Fibroblast of lung (primary cell): ENCODE data around the gene ATP4A. TPM values are rescaled to one million over a fixed set of nuclear protein-coding genes. Genes with fewer than 3 reads are reported as not detected.
A peak's percentile ranks its signal among the peaks of the same experiment; 100 is the strongest.

Experiments
- DNase-seq, 2 donors: peaks; one replicate each; pipeline versions ENCODE4 v3.0.0 to v3.0.0-alpha.2; 2010; ENCODE audit warnings: low read depth in 2 of 2
- H2AFZ ChIP-seq: 2 replicates; pipeline ENCODE4 v1.5.1; 2012; ENCODE audit warnings: low read length, control low read depth, inconsistent platforms
- H3K27ac ChIP-seq: 2 replicates; pipeline ENCODE4 v1.5.1; 2011; ENCODE audit warnings: low read length, control low read depth; ENCODE audit not compliant: insufficient read depth
- H3K27me3 ChIP-seq: 2 replicates; pipeline ENCODE4 v1.5.1; 2011; ENCODE audit warnings: mild to moderate bottlenecking, low read length; ENCODE audit not compliant: control insufficient read depth, insufficient read depth
- H3K36me3 ChIP-seq: 2 replicates; pipeline ENCODE4 v1.5.1; 2011; ENCODE audit warnings: low read length; ENCODE audit not compliant: control insufficient read depth, insufficient read depth
- H3K4me1 ChIP-seq: 2 replicates; pipeline ENCODE4 v1.5.1; 2011; ENCODE audit warnings: low read length; ENCODE audit not compliant: control insufficient read depth, insufficient read depth; ENCODE audit errors: extremely low read depth
- H3K4me2 ChIP-seq: 2 replicates; pipeline ENCODE4 v1.5.1; 2011; ENCODE audit warnings: low read length, control low read depth; ENCODE audit not compliant: insufficient read depth; ENCODE audit errors: extremely low read depth
- H3K4me3 ChIP-seq, 4 experiments: fragments of 200-600 bp in 1 of 4; sonication (generic) in 1 of 4; replicated peaks in 1 of 4; 2 replicates each; pipeline ENCODE4 v1.5.1; 2011 to 2016; ENCODE audit warnings: low read length in 4 of 4, low read depth in 3 of 4, mild to moderate bottlenecking in 3 of 4, control low read depth in 2 of 4, inconsistent platforms in 1 of 4, mixed read lengths in 1 of 4; ENCODE audit not compliant: insufficient read depth in 1 of 4; ENCODE audit errors: control extremely low read depth in 1 of 4
- H3K79me2 ChIP-seq: 2 replicates; pipeline ENCODE4 v1.5.1; 2012; ENCODE audit warnings: mild to moderate bottlenecking, low read length, inconsistent platforms; ENCODE audit not compliant: control insufficient read depth, insufficient read depth
- H3K9ac ChIP-seq: 2 replicates; pipeline ENCODE4 v1.5.1; 2011; ENCODE audit warnings: mild to moderate bottlenecking, low read length, control low read depth; ENCODE audit not compliant: insufficient read depth
- H3K9me3 ChIP-seq: 2 replicates; pipeline ENCODE4 v1.5.1; 2012; ENCODE audit warnings: low read depth, low read length; ENCODE audit not compliant: control insufficient read depth, insufficient read depth
- H4K20me1 ChIP-seq: 2 replicates; pipeline ENCODE4 v1.5.1; 2011; ENCODE audit warnings: low read length; ENCODE audit not compliant: control insufficient read depth, insufficient read depth; ENCODE audit errors: extremely low read depth
- CTCF ChIP-seq, 2 donors: IDR thresholded peaks in 1 of 2; conservative IDR thresholded peaks in 1 of 2; 1 replicate in 1 of 2; 2 replicates in 1 of 2; pipeline ENCODE4 v1.5.1; 2011 to 2012; ENCODE audit warnings: low read length in 2 of 2, control low read depth in 1 of 2, inconsistent platforms in 1 of 2, low read depth in 1 of 2, mild to moderate bottlenecking in 1 of 2
- EZH2 ChIP-seq: IDR thresholded peaks from 2 replicates; pipeline ENCODE4 v1.5.1; 2012; ENCODE audit warnings: low read length, control low read depth, mild to moderate bottlenecking; ENCODE audit errors: missing control alignments
- polyA plus RNA-seq, 2 donors: library from polyadenylated mRNA; depleted of rRNA in 1 of 2; stranded (reverse) in 1 of 2; unstranded in 1 of 2; fragments of >200 nt; gene quantifications; 2 replicates each; pipeline ENCODE4 v1.2.1, GENCODE V29; 2011 to 2012; ENCODE audit warnings: missing spikeins in 1 of 2
- total RNA-seq: library from RNA; depleted of rRNA; stranded (reverse); fragments of >200 nt; gene quantifications from 2 replicates; pipeline ENCODE4 v1.2.1, GENCODE V29; 2014

The ATP4A gene
- total and polyA plus RNA-seq, 2 donors (not counting 1 experiment from before 2014, with no cell fraction given) = not detected

- Histone ChIP-seq H3K27me3 (peaks cover 17% of the 10 kb centered on the region), H3K4me2 (no peak overlapping the region)
- no peak for DNase-seq
These were observed 60.7 kb downstream of the ATP4A start for GRCh38 chr19:35502751-35503150.

GRCh38 chr19:35501684-35502083, 61.8 kb downstream of the ATP4A start:
- Histone ChIP-seq H3K4me3 (no peak overlapping the region), H4K20me1 (no peaks in the 10 kb centered on the region), H3K9ac (no peak overlapping the region), H3K4me1 (no peaks in the 10 kb centered on the region), H3K27ac (no peak overlapping the region), H3K4me2 (no peak overlapping the region), H3K79me2 (no peaks in the 10 kb centered on the region), H3K9me3 (no peaks in the 10 kb centered on the region), H3K27me3 (peaks cover 11% of the 10 kb centered on the region), H2AFZ (no peak overlapping the region), H3K36me3 (no peaks in the 10 kb centered on the region)
- TF ChIP-seq EZH2 (no peak), CTCF (conservative IDR thresholded peaks at IDR 0.05 in 1 of 2, IDR thresholded peaks at IDR 0.05 in 1 of 2; ENCODE audit: low read depth in 1 of 2, low read length in 2 of 2) (no peak)
- DNase-seq = peak in 1 of 2 donors; percentile 9

More at GRCh38 chr19:35502751-35503150, 60.7 kb downstream of the ATP4A start:
- Histone ChIP-seq H2AFZ (no peak overlapping the region), H3K9ac (no peak overlapping the region), H3K79me2 (no peaks in the 10 kb centered on the region), H3K36me3 (no peaks in the 10 kb centered on the region), H3K27ac (no peak overlapping the region), H3K4me3 (no peak overlapping the region), H4K20me1 (no peaks in the 10 kb centered on the region), H3K9me3 (no peaks in the 10 kb centered on the region), H3K4me1 (no peaks in the 10 kb centered on the region)
- TF ChIP-seq CTCF (conservative IDR thresholded peaks at IDR 0.05 in 1 of 2, IDR thresholded peaks at IDR 0.05 in 1 of 2; ENCODE audit: low read depth in 1 of 2, low read length in 2 of 2) (no peak), EZH2 (no peak)

- H3K36me3 ChIP-seq = no peaks in the 10 kb centered on the region
- no peaks in the 10 kb centered on the region for H3K79me2 ChIP-seq
- no peak for DNase-seq
- H2AFZ ChIP-seq = no peak overlapping the region
- no peak overlapping the region for H3K4me3 ChIP-seq
- peaks cover 8% of the 10 kb centered on the region for H3K27me3 ChIP-seq
- TF ChIP-seq CTCF (conservative IDR thresholded peaks at IDR 0.05 in 1 of 2, IDR thresholded peaks at IDR 0.05 in 1 of 2; ENCODE audit: low read depth in 1 of 2, low read length in 2 of 2) = no peak
- no peak for TF ChIP-seq EZH2
- H3K27ac ChIP-seq = no peak overlapping the region
- no peaks in the 10 kb centered on the region for H3K9me3 ChIP-seq
- H3K9ac ChIP-seq = no peak overlapping the region
- no peaks in the 10 kb centered on the region for H3K4me1 ChIP-seq
- H4K20me1 ChIP-seq = no peaks in the 10 kb centered on the region
- no peak overlapping the region for H3K4me2 ChIP-seq
These were observed 62.8 kb downstream of the ATP4A start for GRCh38 chr19:35500611-35501010.

Other genes with a start within 250 kb of the ATP4A start
- gene CD22, start 234.5 kb downstream of the ATP4A start, total RNA-seq = 1.2 TPM in 1 of 2 replicates, not detected in the other
- 0.15 and 0.95 TPM in 2 replicates for gene CD22, start 234.5 kb downstream of the ATP4A start, polyA plus RNA-seq
- not detected in 2 replicates for gene FFAR1, start 215.8 kb downstream of the ATP4A start, total RNA-seq
- not detected in 2 replicates for gene FFAR1, start 215.8 kb downstream of the ATP4A start, polyA plus RNA-seq
- not detected in 2 replicates for gene FFAR3, start 205.2 kb downstream of the ATP4A start, total RNA-seq
- not detected in 2 replicates for gene FFAR3, start 205.2 kb downstream of the ATP4A start, polyA plus RNA-seq
- not detected in 2 replicates for gene GPR42, start 192.6 kb downstream of the ATP4A start, total RNA-seq
- gene GPR42, start 192.6 kb downstream of the ATP4A start, polyA plus RNA-seq = not detected in 2 replicates
- gene FFAR2, start 115.4 kb downstream of the ATP4A start, total RNA-seq = not detected in 2 replicates
- gene FFAR2, start 115.4 kb downstream of the ATP4A start, polyA plus RNA-seq = not detected in 2 replicates
- not detected in 2 replicates for gene KRTDAP, start 73.2 kb downstream of the ATP4A start, total RNA-seq
- gene KRTDAP, start 73.2 kb downstream of the ATP4A start, polyA plus RNA-seq = not detected in 2 replicates
- 14.2 and 29.3 TPM in 2 replicates for gene DMKN, start 50.0 kb downstream of the ATP4A start, total RNA-seq
- 2.1 and 2.8 TPM in 2 replicates for gene DMKN, start 50.0 kb downstream of the ATP4A start, polyA plus RNA-seq
- gene SBSN, start 35.3 kb downstream of the ATP4A start, total RNA-seq = 4.1 and 9.0 TPM in 2 replicates
- gene SBSN, start 35.3 kb downstream of the ATP4A start, polyA plus RNA-seq = 1.6 TPM in 2 replicates
- not detected in 2 replicates for gene GAPDHS, start 30.2 kb downstream of the ATP4A start, total RNA-seq
- not detected in 2 replicates for gene GAPDHS, start 30.2 kb downstream of the ATP4A start, polyA plus RNA-seq
- 79.6 and 95.3 TPM in 2 replicates for gene TMEM147, start 18.0 kb downstream of the ATP4A start, total RNA-seq
- gene TMEM147, start 18.0 kb downstream of the ATP4A start, polyA plus RNA-seq = 72.4 and 76.2 TPM in 2 replicates
- not detected in 2 replicates for gene PMIS2, start 22.5 kb upstream of the ATP4A start, total RNA-seq
- gene PMIS2, start 22.5 kb upstream of the ATP4A start, polyA plus RNA-seq = not detected in 2 replicates
- gene HAUS5, start 49.1 kb upstream of the ATP4A start, total RNA-seq = 3.9 and 4.0 TPM in 2 replicates
- 2.5 and 4.7 TPM in 2 replicates for gene HAUS5, start 49.1 kb upstream of the ATP4A start, polyA plus RNA-seq
- gene RBM42, start 65.4 kb upstream of the ATP4A start, total RNA-seq = 29.9 and 32.1 TPM in 2 replicates
- 32.9 and 43.0 TPM in 2 replicates for gene RBM42, start 65.4 kb upstream of the ATP4A start, polyA plus RNA-seq
- gene ETV2, start 78.1 kb upstream of the ATP4A start, total RNA-seq = 0.50 and 0.51 TPM in 2 replicates
- gene ETV2, start 78.1 kb upstream of the ATP4A start, polyA plus RNA-seq = 0.12 and 0.18 TPM in 2 replicates
- gene COX6B1, start 84.7 kb upstream of the ATP4A start, total RNA-seq = 194 and 279 TPM in 2 replicates
- gene COX6B1, start 84.7 kb upstream of the ATP4A start, polyA plus RNA-seq = 382 and 499 TPM in 2 replicates
- gene UPK1A, start 102.9 kb upstream of the ATP4A start, total RNA-seq = not detected in 2 replicates
- gene UPK1A, start 102.9 kb upstream of the ATP4A start, polyA plus RNA-seq = 0.06 and 0.27 TPM in 2 replicates
- not detected in 2 replicates for gene ZBTB32, start 140.9 kb upstream of the ATP4A start, total RNA-seq
- not detected in 2 replicates for gene ZBTB32, start 140.9 kb upstream of the ATP4A start, polyA plus RNA-seq
- 3.9 and 5.4 TPM in 2 replicates for gene KMT2B, start 154.3 kb upstream of the ATP4A start, total RNA-seq
- gene KMT2B, start 154.3 kb upstream of the ATP4A start, polyA plus RNA-seq = 7.4 and 12.5 TPM in 2 replicates
- gene IGFLR1, start 178.8 kb upstream of the ATP4A start, total RNA-seq = 0.17 and 0.51 TPM in 2 replicates
- gene IGFLR1, start 178.8 kb upstream of the ATP4A start, polyA plus RNA-seq = 0.75 and 2.1 TPM in 2 replicates
- 5.9 and 9.1 TPM in 2 replicates for gene U2AF1L4, start 181.8 kb upstream of the ATP4A start, total RNA-seq
- gene U2AF1L4, start 181.8 kb upstream of the ATP4A start, polyA plus RNA-seq = 11.9 and 13.8 TPM in 2 replicates
- gene PSENEN, start 182.0 kb upstream of the ATP4A start, total RNA-seq = 15.7 and 16.0 TPM in 2 replicates
- gene PSENEN, start 182.0 kb upstream of the ATP4A start, polyA plus RNA-seq = 31.4 and 35.5 TPM in 2 replicates
- gene LIN37, start 184.9 kb upstream of the ATP4A start, total RNA-seq = 6.4 and 10.0 TPM in 2 replicates
- gene LIN37, start 184.9 kb upstream of the ATP4A start, polyA plus RNA-seq = 8.5 and 10.3 TPM in 2 replicates
- 47.8 and 54.3 TPM in 2 replicates for gene HSPB6, start 193.4 kb upstream of the ATP4A start, total RNA-seq
- gene HSPB6, start 193.4 kb upstream of the ATP4A start, polyA plus RNA-seq = 53.1 and 71.0 TPM in 2 replicates
- gene PROSER3, start 194.5 kb upstream of the ATP4A start, total RNA-seq = 2.6 and 3.8 TPM in 2 replicates
- 8.1 and 12.9 TPM in 2 replicates for gene PROSER3, start 194.5 kb upstream of the ATP4A start, polyA plus RNA-seq
- gene ARHGAP33, start 211.9 kb upstream of the ATP4A start, total RNA-seq = 2.1 and 2.3 TPM in 2 replicates
- gene ARHGAP33, start 211.9 kb upstream of the ATP4A start, polyA plus RNA-seq = 0.58 and 1.7 TPM in 2 replicates
- not detected in 2 replicates for gene PRODH2, start 249.2 kb upstream of the ATP4A start, total RNA-seq
- not detected in 2 replicates for gene PRODH2, start 249.2 kb upstream of the ATP4A start, polyA plus RNA-seq